Spleen (tissue), 11 donors: ENCODE results near the gene PCED1A. TPM values are rescaled to one million over a fixed set of nuclear protein-coding genes. Genes with fewer than 3 reads are reported as not detected.
"Not testable (repeated sequence)": the region's sequence is repeated elsewhere in the genome, so short reads cannot be mapped to it uniquely, and the experiment has no call there.

Source experiments
- DNase-seq: peaks from one replicate; pipeline ENCODE4 v3.0.0-alpha.2; 2020
- H3K27ac ChIP-seq, 8 donors: fragments of 200-600 bp; sonication (generic) in 7 of 8; 1 replicate in 4 of 8; 2 replicates in 4 of 8; pipeline versions ENCODE4 v1.5.0 to v1.8.0; 2016 to 2021; ENCODE audit warnings: inconsistent platforms in 4 of 8, mild to moderate bottlenecking in 4 of 8, moderate library complexity in 1 of 8
- H3K27me3 ChIP-seq, 7 donors: fragments of 200-600 bp; sonication (generic) in 6 of 7; replicated peaks in 1 of 7; 1 replicate in 4 of 7; 2 replicates in 3 of 7; pipeline versions ENCODE4 v1.5.0 to v1.8.0; 2016 to 2021; ENCODE audit warnings: inconsistent platforms in 3 of 7, mild to moderate bottlenecking in 1 of 7
- H3K36me3 ChIP-seq, 6 donors: fragments of 200-600 bp; sonication (generic) in 5 of 6; 1 replicate in 4 of 6; 2 replicates in 2 of 6; pipeline versions ENCODE4 v1.5.0 to v1.8.0; 2016 to 2021; ENCODE audit warnings: inconsistent platforms in 2 of 6
- H3K4me1 ChIP-seq, 6 donors: fragments of 200-600 bp; sonication (generic) in 5 of 6; 1 replicate in 3 of 6; 2 replicates in 3 of 6; pipeline versions ENCODE4 v1.5.0 to v1.8.0; 2016 to 2021; ENCODE audit warnings: inconsistent platforms in 3 of 6
- H3K4me3 ChIP-seq, 8 donors: fragments of 200-600 bp; sonication (generic) in 7 of 8; 1 replicate in 4 of 8; 2 replicates in 4 of 8; pipeline versions ENCODE4 v1.5.0 to v1.8.0; 2016 to 2021; ENCODE audit warnings: inconsistent platforms in 4 of 8, mild to moderate bottlenecking in 4 of 8, moderate library complexity in 2 of 8
- H3K9me3 ChIP-seq, 8 donors: fragments of 200-600 bp; sonication (generic) in 7 of 8; 1 replicate in 4 of 8; 2 replicates in 4 of 8; pipeline versions ENCODE4 v1.5.0 to v1.8.0; 2016 to 2021; ENCODE audit warnings: inconsistent platforms in 4 of 8
- POLR2A ChIP-seq, 3 donors: fragments of 450-650 bp; IDR thresholded peaks; one replicate each; pipeline ENCODE4 v1.5.1; 2017; ENCODE audit warnings: antibody characterized with exemption in 3 of 3, mild to moderate bottlenecking in 1 of 3
- POLR2AphosphoS5 ChIP-seq, 3 donors: sonication (generic); formaldehyde crosslinking; IDR thresholded peaks; one replicate each; pipeline ENCODE4 v1.5.1; 2017; ENCODE audit warnings: antibody characterized with exemption in 3 of 3
- WGBS, 5 donors: extraction: QIAGEN DNeasy Blood & Tissue Kit in 3 of 5; methylation state at CpG; one replicate each; pipeline versions ENCODE4 v1.1.5 to v1.1.7; 2013 to 2018; 5-methylcytosine and 5-hydroxymethylcytosine counted together
- intact Hi-C: fragments of 100-400 bp; cut with DNase I; formaldehyde crosslinking; loops from one replicate; pipeline ENCODE4 v1.15.0; 2023; ENCODE audit warnings: low total_unique reads
- polyA plus RNA-seq, 3 donors: library from polyadenylated mRNA; stranded (reverse); fragments of 200-250 nt; gene quantifications; one replicate each; pipeline ENCODE4 v1.2.1, GENCODE V29; 2013
- total RNA-seq, 7 donors: library from RNA; depleted of rRNA in 3 of 7; stranded (reverse); fragments of >200 nt in 3 of 7; fragmentation: NEBNext Ultra II Directional in 4 of 7; extraction: Animal tissue kit (Norgen Biotek cat#: 25700) in 4 of 7; gene quantifications; one replicate each; pipeline versions ENCODE4 v1.1.0 to v1.2.1, GENCODE V29; 2016 to 2021
- TF ChIP-seq, protein P1 (sequence below), 11 experiments: fragments of 200-600 bp in 7 of 11; fragments of 450-650 bp in 4 of 11; sonication (generic) in 4 of 11; IDR thresholded peaks in 8 of 11; conservative IDR thresholded peaks in 3 of 11; 1 replicate in 7 of 11; 2 replicates in 4 of 11; pipeline versions ENCODE4 v1.4.0 to v1.8.0; 2016 to 2021; ENCODE audit warnings: antibody characterized with exemption in 11 of 11, inconsistent platforms in 4 of 11, mild to moderate bottlenecking in 1 of 11
- donor health status: healthy with polysubstance abuse.
- donor health status: DM: no; HTN: no; CAD: no; lungs with moderate emphysema.
- donor health status: DM: no; HTN: no; CAD: no.
- donor health status: Bipolar disorder and iron deficiency.
- donor health status: healthy.
- donor health status: DM: no; HTN: no; CAD: no.
- donor health status: DM: yes; HTN: yes; CAD: no.

PCED1A gene
- total and polyA plus RNA-seq, 10 donors = 38.2 to 165 (median 56.9) TPM

DNA sequence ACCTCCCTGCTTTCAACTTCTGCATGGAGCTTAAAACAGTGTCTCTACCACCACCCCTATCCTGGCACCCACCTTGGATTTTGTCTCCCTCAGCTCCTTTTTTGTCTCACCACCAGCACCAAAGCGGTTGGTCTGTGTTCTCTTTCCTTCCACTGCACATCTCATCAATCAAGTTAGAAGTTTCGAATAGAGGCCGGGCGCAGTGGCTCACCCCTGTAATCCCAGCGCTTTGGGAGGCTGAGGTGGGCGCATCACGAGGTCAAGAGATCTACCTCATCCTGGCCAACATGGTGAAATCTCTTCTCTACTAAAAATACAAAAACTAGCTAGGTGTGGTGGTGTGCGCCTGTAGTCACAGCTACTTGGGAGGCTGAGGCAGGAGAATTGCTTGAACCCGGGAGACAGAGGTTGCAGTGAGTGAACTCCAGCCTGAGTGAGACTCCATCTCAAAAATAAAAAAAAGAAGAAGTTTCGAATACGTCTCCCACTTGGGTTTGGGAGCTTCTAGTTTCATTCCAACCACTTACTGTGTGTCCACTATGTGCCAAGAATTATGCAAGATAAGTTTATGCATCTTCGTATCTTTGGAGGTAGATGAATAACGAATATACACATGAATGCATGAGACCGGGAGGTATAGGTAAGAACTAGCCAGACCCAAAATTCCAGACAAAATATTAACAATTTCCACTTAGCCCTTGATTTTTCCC lies 5.9 kb downstream of the PCED1A start:
- no peak for DNase-seq
- Histone ChIP-seq H3K4me1 (peaks cover 3 to 21% (median 11%) of the 10 kb centered on the region in 6 donors), H3K4me3 (no peak overlapping the region), H3K9me3 (no peaks in the 10 kb centered on the region), H3K27ac (no peak overlapping the region), H3K36me3 (peaks cover 0 to 34% (median 3%) of the 10 kb centered on the region in 6 donors), H3K27me3 (peaks cover 0 to 10% (median 0%) of the 10 kb centered on the region in 7 donors)
- WGBS, 5 donors = 86 to 95% (median 92%) methylated on average over 14 of the region's 14 CpGs
- intact Hi-C loops = no loop called here
- no peak for TF ChIP-seq POLR2AphosphoS5 (IDR thresholded peaks at IDR 0.05)
- TF ChIP-seq, protein P1, sequence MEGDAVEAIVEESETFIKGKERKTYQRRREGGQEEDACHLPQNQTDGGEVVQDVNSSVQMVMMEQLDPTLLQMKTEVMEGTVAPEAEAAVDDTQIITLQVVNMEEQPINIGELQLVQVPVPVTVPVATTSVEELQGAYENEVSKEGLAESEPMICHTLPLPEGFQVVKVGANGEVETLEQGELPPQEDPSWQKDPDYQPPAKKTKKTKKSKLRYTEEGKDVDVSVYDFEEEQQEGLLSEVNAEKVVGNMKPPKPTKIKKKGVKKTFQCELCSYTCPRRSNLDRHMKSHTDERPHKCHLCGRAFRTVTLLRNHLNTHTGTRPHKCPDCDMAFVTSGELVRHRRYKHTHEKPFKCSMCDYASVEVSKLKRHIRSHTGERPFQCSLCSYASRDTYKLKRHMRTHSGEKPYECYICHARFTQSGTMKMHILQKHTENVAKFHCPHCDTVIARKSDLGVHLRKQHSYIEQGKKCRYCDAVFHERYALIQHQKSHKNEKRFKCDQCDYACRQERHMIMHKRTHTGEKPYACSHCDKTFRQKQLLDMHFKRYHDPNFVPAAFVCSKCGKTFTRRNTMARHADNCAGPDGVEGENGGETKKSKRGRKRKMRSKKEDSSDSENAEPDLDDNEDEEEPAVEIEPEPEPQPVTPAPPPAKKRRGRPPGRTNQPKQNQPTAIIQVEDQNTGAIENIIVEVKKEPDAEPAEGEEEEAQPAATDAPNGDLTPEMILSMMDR (IDR thresholded peaks at IDR 0.05 in 8 of 11, conservative IDR thresholded peaks at IDR 0.05 in 3 of 11) = no peak
- TF ChIP-seq POLR2A (IDR thresholded peaks at IDR 0.05) = no peak

DNA sequence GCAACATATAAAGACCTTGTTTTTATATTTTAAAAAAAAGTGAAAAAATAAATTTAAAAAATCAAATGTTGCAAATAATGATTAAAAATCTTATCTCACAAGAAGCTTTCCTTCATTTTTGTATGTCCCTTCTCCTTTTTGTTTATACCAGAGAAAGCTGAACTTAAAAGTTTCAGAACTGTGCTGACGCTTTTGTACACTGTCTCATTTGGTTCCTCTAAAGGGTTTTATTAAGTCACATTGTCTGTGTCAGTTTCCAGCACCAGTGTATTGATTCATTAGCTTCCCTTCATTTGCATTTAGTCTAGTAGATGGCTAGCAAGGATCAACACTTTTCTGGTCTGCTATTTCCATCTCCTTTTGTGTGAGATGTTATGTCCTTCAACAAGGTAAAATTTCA lies 6.7 kb downstream of the PCED1A start:
- intact Hi-C loops = no loop called here
- H3K27me3 ChIP-seq = peaks cover 0 to 10% (median 0%) of the 10 kb centered on the region in 7 donors
- no peak for TF ChIP-seq POLR2A (IDR thresholded peaks at IDR 0.05)
- TF ChIP-seq, protein P1 (IDR thresholded peaks at IDR 0.05 in 8 of 11, conservative IDR thresholded peaks at IDR 0.05 in 3 of 11) = no peak
- no peak for TF ChIP-seq POLR2AphosphoS5 (IDR thresholded peaks at IDR 0.05)
- WGBS, 5 donors = 70 to 85% (median 78%) methylated on average over 1 of the region's 1 CpG
- H3K36me3 ChIP-seq = peaks cover 0 to 33% (median 3%) of the 10 kb centered on the region in 6 donors
- H3K4me3 ChIP-seq = no peak overlapping the region
- no peak overlapping the region for H3K27ac ChIP-seq
- H3K9me3 ChIP-seq = no peaks in the 10 kb centered on the region
- H3K4me1 ChIP-seq = peaks cover 0 to 13% (median 3%) of the 10 kb centered on the region in 6 donors
- DNase-seq = no peak

DNA sequence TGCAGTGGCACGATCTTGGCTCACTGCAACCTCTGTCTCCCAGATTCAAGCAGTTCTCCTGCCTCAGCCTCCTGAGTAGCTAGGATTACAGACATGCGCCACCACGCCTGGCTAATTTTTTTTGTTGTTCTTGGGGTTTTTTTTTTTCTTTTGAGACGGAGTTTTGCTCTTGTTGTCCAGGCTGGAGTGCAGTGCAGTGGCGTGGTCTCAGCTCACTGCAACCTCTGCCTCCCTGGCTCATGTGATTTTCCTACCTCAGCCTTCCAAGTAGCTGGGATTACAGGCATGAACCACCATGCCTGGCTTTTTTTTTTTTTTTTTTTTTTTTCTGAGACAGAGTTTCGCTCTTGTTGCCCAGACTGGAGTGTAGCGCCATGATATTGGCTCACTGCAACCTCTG lies 9.2 kb downstream of the PCED1A start:
- DNase-seq, H3K9me3 ChIP-seq, H3K4me1 ChIP-seq, H3K27ac ChIP-seq, intact Hi-C loops, H3K4me3 ChIP-seq: not testable (repeated sequence)
- 83 to 95% (median 87%) methylated on average over 7 of the region's 7 CpGs for WGBS, 5 donors
- H3K36me3 ChIP-seq = peaks cover 0 to 14% (median 0%) of the 10 kb centered on the region in 6 donors
- peaks cover 0 to 32% (median 0%) of the 10 kb centered on the region in 7 donors for H3K27me3 ChIP-seq

DNA sequence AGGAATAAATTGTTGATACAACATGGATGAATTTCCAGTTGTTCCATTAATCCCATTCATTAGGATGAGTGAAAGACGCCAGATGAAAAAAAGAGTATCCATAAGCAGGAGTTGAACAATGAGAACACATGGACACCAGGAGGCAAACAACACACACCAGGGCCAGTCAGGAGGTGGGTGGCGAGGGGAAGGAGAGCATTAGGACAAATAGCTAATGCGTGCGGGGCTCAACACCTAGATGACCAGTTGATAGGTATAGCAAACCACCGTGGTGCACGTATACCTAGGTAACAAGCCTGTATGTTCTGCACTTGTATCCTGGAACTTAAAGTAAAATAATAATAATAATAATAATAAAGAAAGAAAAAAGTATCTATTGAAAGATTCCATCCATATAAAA lies 11.1 kb downstream of the PCED1A start:
- Histone ChIP-seq H3K36me3 (no peaks in the 10 kb centered on the region), H3K27me3 (peaks cover 0 to 37% (median 0%) of the 10 kb centered on the region in 7 donors), H3K27ac (no peak overlapping the region), H3K4me1 (peaks cover 0 to 7% (median 0%) of the 10 kb centered on the region in 6 donors), H3K9me3 (no peaks in the 10 kb centered on the region), H3K4me3 (no peak overlapping the region)
- no peak for TF ChIP-seq POLR2A (IDR thresholded peaks at IDR 0.05)
- no peak for TF ChIP-seq POLR2AphosphoS5 (IDR thresholded peaks at IDR 0.05)
- TF ChIP-seq, protein P1 (IDR thresholded peaks at IDR 0.05 in 8 of 11, conservative IDR thresholded peaks at IDR 0.05 in 3 of 11) = no peak
- intact Hi-C loops = no loop called here
- WGBS, 5 donors = 66 to 88% (median 80%) methylated on average over 6 of the region's 6 CpGs
- DNase-seq = no peak
